Body of pancreas (tissue), 4 donors: ENCODE results near the gene USP34.

Experiments used
- CTCF ChIP-seq, 7 experiments: fragments of 450-650 bp in 4 of 7; fragments of 200-600 bp in 3 of 7; sonication (generic) in 3 of 7; IDR thresholded peaks; one replicate each; pipeline ENCODE4 v1.5.1; 2016 to 2019; ENCODE audit warnings: antibody characterized with exemption in 7 of 7
- POLR2A ChIP-seq, 3 donors: fragments of 450-650 bp; IDR thresholded peaks; one replicate each; pipeline ENCODE4 v1.6.1; 2016; ENCODE audit warnings: antibody characterized with exemption in 3 of 3, mild to moderate bottlenecking in 2 of 3

GRCh38 chr2:61253136-61253535 lies 217.8 kb downstream of the USP34 start:
- TF ChIP-seq POLR2A (IDR thresholded peaks at IDR 0.05) = no peak
- no peak for TF ChIP-seq CTCF (IDR thresholded peaks at IDR 0.05)
